Keratinocyte (primary cell): ENCODE measurements around the gene GARS1. TPM values are rescaled to one million over a fixed set of nuclear protein-coding genes. Genes with fewer than 3 reads are reported as not detected.

Experiments
- DNase-seq: peaks from one replicate; pipeline ENCODE4 v3.0.0-alpha.2; 2011; ENCODE audit warnings: low read depth, missing footprints, low spot score
- FAIRE-seq: peaks from 2 replicates; lab custom pipeline; 2011; peaks lifted over from hg19 to GRCh38; lab: Jason Lieb, UNC
- H2AFZ ChIP-seq: 2 replicates; pipeline ENCODE4 v1.6.0; 2012; ENCODE audit warnings: low read length, control low read depth, inconsistent platforms; ENCODE audit not compliant: control insufficient read depth
- H3K27ac ChIP-seq: 2 replicates; pipeline ENCODE4 v1.5.1; 2011; ENCODE audit warnings: low read length; ENCODE audit not compliant: control insufficient read depth, insufficient read depth
- H3K27me3 ChIP-seq: 3 replicates; pipeline ENCODE4 v1.6.0; 2011; ENCODE audit warnings: low read length; ENCODE audit not compliant: control insufficient read depth, insufficient read depth; ENCODE audit errors: extremely low read depth
- H3K36me3 ChIP-seq, 2 experiments: 2 replicates in 1 of 2; 3 replicates in 1 of 2; pipeline ENCODE4 v1.5.1; 2011; ENCODE audit warnings: low read length in 2 of 2, mild to moderate bottlenecking in 1 of 2; ENCODE audit not compliant: control insufficient read depth in 2 of 2, insufficient read depth in 2 of 2; ENCODE audit errors: extremely low read depth in 1 of 2
- H3K4me1 ChIP-seq: 3 replicates; pipeline ENCODE4 v1.5.1; 2011; ENCODE audit warnings: low read length; ENCODE audit not compliant: control insufficient read depth, insufficient read depth; ENCODE audit errors: extremely low read depth
- H3K4me2 ChIP-seq: 3 replicates; pipeline ENCODE4 v1.6.0; 2011; ENCODE audit warnings: low read depth, low read length; ENCODE audit not compliant: control insufficient read depth, insufficient read depth; ENCODE audit errors: extremely low read depth
- H3K4me3 ChIP-seq, 3 experiments: fragments of 200-600 bp in 1 of 3; sonication (generic) in 1 of 3; 2 replicates in 2 of 3; 3 replicates in 1 of 3; pipeline ENCODE4 v1.5.1; 2011 to 2016; ENCODE audit warnings: low read length in 3 of 3, mild to moderate bottlenecking in 3 of 3, control low read depth in 2 of 3, inconsistent platforms in 1 of 3, low read depth in 1 of 3, mixed read lengths in 1 of 3, mixed run types in 1 of 3, moderate library complexity in 1 of 3; ENCODE audit not compliant: control insufficient read depth in 2 of 3, insufficient read depth in 2 of 3; ENCODE audit errors: extremely low read depth in 1 of 3
- H3K79me2 ChIP-seq: 2 replicates; pipeline ENCODE4 v1.6.0; 2012; ENCODE audit warnings: low read length; ENCODE audit not compliant: control insufficient read depth, insufficient read depth
- H3K9ac ChIP-seq: 3 replicates; pipeline ENCODE4 v1.6.0; 2011; ENCODE audit warnings: low read length; ENCODE audit not compliant: control insufficient read depth, insufficient read depth; ENCODE audit errors: extremely low read depth
- H3K9me1 ChIP-seq: 3 replicates; pipeline ENCODE4 v1.6.0; 2011; ENCODE audit warnings: low read length; ENCODE audit not compliant: control insufficient read depth, insufficient read depth; ENCODE audit errors: extremely low read depth
- H3K9me3 ChIP-seq: 2 replicates; pipeline ENCODE4 v1.5.1; 2012; ENCODE audit warnings: low read depth, low read length; ENCODE audit not compliant: control insufficient read depth
- H4K20me1 ChIP-seq: 3 replicates; pipeline ENCODE4 v1.6.0; 2011; ENCODE audit warnings: low read length; ENCODE audit not compliant: control insufficient read depth, insufficient read depth; ENCODE audit errors: extremely low read depth
- CTCF ChIP-seq, 3 experiments: IDR thresholded peaks in 1 of 3; conservative IDR thresholded peaks in 1 of 3; optimal IDR thresholded peaks in 1 of 3; 2 replicates in 2 of 3; 3 replicates in 1 of 3; pipeline versions ENCODE3 to v1.5.1; 2011; ENCODE audit warnings: low read length in 3 of 3, mild to moderate bottlenecking in 3 of 3, moderate library complexity in 2 of 3, control low read depth in 1 of 3, inconsistent platforms in 1 of 3; ENCODE audit not compliant: insufficient read depth in 2 of 3; ENCODE audit errors: extremely low read depth in 1 of 3
- EZH2 ChIP-seq: IDR thresholded peaks from one replicate; pipeline ENCODE4 v1.6.1; 2012; ENCODE audit warnings: inconsistent platforms, mild to moderate bottlenecking, low read length, moderate library complexity
- dilution Hi-C: fragments of 300-500 bp; cut with MboI; formaldehyde crosslinking; loops from one replicate; pipeline ENCODE4 v1.7.0; 2020; ENCODE audit warnings: low sequenced_read_pairs; ENCODE audit not compliant: extremely low pct_ligation_motif_present
- polyA plus RNA-seq, 5 experiments: library from polyadenylated mRNA; depleted of rRNA in 3 of 5; stranded (reverse) in 3 of 5; stranded (forward) in 1 of 5; unstranded in 1 of 5; fragments of >200 nt; gene quantifications; 1 replicate in 1 of 5; 2 replicates in 3 of 5; 3 replicates in 1 of 5; pipeline versions ENCODE4 v1.2.1 to v1.2.3, GENCODE V29; 2011 to 2012; ENCODE audit warnings: missing spikeins in 2 of 5, low read depth in 1 of 5, low replicate concordance in 1 of 5

GARS1 gene
- polyA plus RNA-seq, 1 donor (not counting 4 experiments of a cell fraction or from before 2014, with no cell fraction given), result 411 TPM

GRCh38 chr7:30627026-30627425 lies 32.3 kb downstream of the GARS1 start:
- no peak for DNase-seq
- H3K9ac ChIP-seq, result no peak overlapping the region
- H3K4me2 ChIP-seq, result no peak overlapping the region
- no peaks in the 10 kb centered on the region for H3K9me1 ChIP-seq
- no peaks in the 10 kb centered on the region for H3K27me3 ChIP-seq
- no peak overlapping the region for H3K27ac ChIP-seq
- peaks cover 12 to 63% of the 10 kb centered on the region in 2 experiments for H3K36me3 ChIP-seq
- dilution Hi-C loops, result loop anchor here (25.0 kb wide), 1 partner anchor 110 kb away; no protein-coding TSS in a partner anchor
- TF ChIP-seq CTCF (optimal IDR thresholded peaks at IDR 0.05 in 1 of 3, IDR thresholded peaks at IDR 0.05 in 1 of 3, conservative IDR thresholded peaks at IDR 0.05 in 1 of 3; ENCODE audit: extremely low read depth in 1 of 3, insufficient read depth in 2 of 3, low read length in 3 of 3) (no peak), EZH2 (no peak)
- no peaks in the 10 kb centered on the region for H3K4me1 ChIP-seq
- H3K9me3 ChIP-seq, result no peaks in the 10 kb centered on the region
- no peak for FAIRE-seq
- H3K4me3 ChIP-seq, result no peak overlapping the region
- peaks cover 8% of the 10 kb centered on the region for H4K20me1 ChIP-seq
- H2AFZ ChIP-seq, result no peak overlapping the region
- no peaks in the 10 kb centered on the region for H3K79me2 ChIP-seq

GRCh38 chr7:30630986-30631385 lies 36.3 kb downstream of the GARS1 start:
- peaks cover 32 to 70% of the 10 kb centered on the region in 2 experiments for H3K36me3 ChIP-seq

More at GRCh38 chr7:30630986-30631385, 36.3 kb downstream of the GARS1 start:
- DNase-seq (no peak), FAIRE-seq (no peak)
- H4K20me1 ChIP-seq, result peaks cover 6% of the 10 kb centered on the region
- H3K4me1 ChIP-seq, result no peaks in the 10 kb centered on the region
- H3K27ac ChIP-seq, result no peak overlapping the region
- H3K79me2 ChIP-seq, result peaks cover 3% of the 10 kb centered on the region
- H3K27me3 ChIP-seq, result no peaks in the 10 kb centered on the region
- H3K9ac ChIP-seq, result no peak overlapping the region
- dilution Hi-C loops, result loop anchor here (25.0 kb wide), 1 partner anchor 106 kb away; no protein-coding TSS in a partner anchor
- H3K4me3 ChIP-seq, result no peak overlapping the region
- TF ChIP-seq EZH2 (no peak), CTCF (optimal IDR thresholded peaks at IDR 0.05 in 1 of 3, IDR thresholded peaks at IDR 0.05 in 1 of 3, conservative IDR thresholded peaks at IDR 0.05 in 1 of 3; ENCODE audit: extremely low read depth in 1 of 3, insufficient read depth in 2 of 3, low read length in 3 of 3) (no peak)
- no peaks in the 10 kb centered on the region for H3K9me3 ChIP-seq
- no peak overlapping the region for H3K4me2 ChIP-seq
- no peak overlapping the region for H2AFZ ChIP-seq
- H3K9me1 ChIP-seq, result no peaks in the 10 kb centered on the region
